ENCODE results near the gene SRBD1.

GRCh38 chr2:45432406-45432805 lies 178.7 kb downstream of the SRBD1 start:
- TF ChIP-seq CTCF (conservative IDR thresholded peaks at IDR 0.05 in 1 of 2, IDR thresholded peaks at IDR 0.05 in 1 of 2; ENCODE audit: extremely low read depth in 1 of 2, insufficient read depth in 1 of 2, low read depth in 1 of 2, low read length in 2 of 2) (no peak), EZH2 (IDR thresholded peaks at IDR 0.05; ENCODE audit: borderline replicate concordance, low read length) (no peak)
